ENCODE results near the gene POLR1G. TPM values are rescaled to one million over a fixed set of nuclear protein-coding genes. Genes with fewer than 3 reads are reported as not detected.
"Not testable (repeated sequence)": the region's sequence is repeated elsewhere in the genome, so short reads cannot be mapped to it uniquely, and the experiment has no call there.

Gene POLR1G
- total RNA-seq, 1 donor from 2014 or later, result 7.3 TPM

- H3K4me3 Mint-ChIP-seq (ENCODE audit: unreplicated experiment), result no peak overlapping the region
- peaks cover 14% of the 10 kb centered on the region for H3K36me3 Mint-ChIP-seq (ENCODE audit: low read depth)
- peaks cover 22% of the 10 kb centered on the region for H3K4me1 Mint-ChIP-seq (ENCODE audit: low read depth)
- TF ChIP-seq, protein P1, sequence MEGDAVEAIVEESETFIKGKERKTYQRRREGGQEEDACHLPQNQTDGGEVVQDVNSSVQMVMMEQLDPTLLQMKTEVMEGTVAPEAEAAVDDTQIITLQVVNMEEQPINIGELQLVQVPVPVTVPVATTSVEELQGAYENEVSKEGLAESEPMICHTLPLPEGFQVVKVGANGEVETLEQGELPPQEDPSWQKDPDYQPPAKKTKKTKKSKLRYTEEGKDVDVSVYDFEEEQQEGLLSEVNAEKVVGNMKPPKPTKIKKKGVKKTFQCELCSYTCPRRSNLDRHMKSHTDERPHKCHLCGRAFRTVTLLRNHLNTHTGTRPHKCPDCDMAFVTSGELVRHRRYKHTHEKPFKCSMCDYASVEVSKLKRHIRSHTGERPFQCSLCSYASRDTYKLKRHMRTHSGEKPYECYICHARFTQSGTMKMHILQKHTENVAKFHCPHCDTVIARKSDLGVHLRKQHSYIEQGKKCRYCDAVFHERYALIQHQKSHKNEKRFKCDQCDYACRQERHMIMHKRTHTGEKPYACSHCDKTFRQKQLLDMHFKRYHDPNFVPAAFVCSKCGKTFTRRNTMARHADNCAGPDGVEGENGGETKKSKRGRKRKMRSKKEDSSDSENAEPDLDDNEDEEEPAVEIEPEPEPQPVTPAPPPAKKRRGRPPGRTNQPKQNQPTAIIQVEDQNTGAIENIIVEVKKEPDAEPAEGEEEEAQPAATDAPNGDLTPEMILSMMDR (IDR thresholded peaks at IDR 0.05), result no peak
- no peaks in the 10 kb centered on the region for H3K27me3 Mint-ChIP-seq (ENCODE audit: low read depth)
- no peak for DNase-seq (ENCODE audit: low spot score)
- no peaks in the 10 kb centered on the region for H3K9me3 Mint-ChIP-seq (ENCODE audit: low read depth)
- H3K27ac Mint-ChIP-seq (ENCODE audit: unreplicated experiment), result no peak overlapping the region
Measured at GRCh38 chr19:45408830-45409556, 2.5 kb downstream of the POLR1G start.

- no peaks in the 10 kb centered on the region for H3K27me3 Mint-ChIP-seq (ENCODE audit: low read depth)
- H3K9me3 Mint-ChIP-seq (ENCODE audit: low read depth), result no peaks in the 10 kb centered on the region
- H3K36me3 Mint-ChIP-seq (ENCODE audit: low read depth), result peaks cover 18% of the 10 kb centered on the region
- peaks cover 18% of the 10 kb centered on the region for H3K4me1 Mint-ChIP-seq (ENCODE audit: low read depth)
- no peak overlapping the region for H3K27ac Mint-ChIP-seq (ENCODE audit: unreplicated experiment)
- no peak for DNase-seq (ENCODE audit: low spot score)
- no peak overlapping the region for H3K4me3 Mint-ChIP-seq (ENCODE audit: unreplicated experiment)
- TF ChIP-seq, protein P1 (IDR thresholded peaks at IDR 0.05), result no peak
Measured at GRCh38 chr19:45409557-45409920, 3.1 kb downstream of the POLR1G start.

- Mint-ChIP-seq H3K36me3 (ENCODE audit: low read depth) (peaks cover 19% of the 10 kb centered on the region), H3K4me1 (ENCODE audit: low read depth) (peaks cover 18% of the 10 kb centered on the region)
- DNase-seq (ENCODE audit: low spot score); H3K9me3 Mint-ChIP-seq (ENCODE audit: low read depth); H3K4me3 Mint-ChIP-seq (ENCODE audit: unreplicated experiment); H3K27me3 Mint-ChIP-seq (ENCODE audit: low read depth); H3K27ac Mint-ChIP-seq (ENCODE audit: unreplicated experiment): not testable (repeated sequence)
Measured at GRCh38 chr19:45410330-45410729, 3.9 kb downstream of the POLR1G start.

DNA sequence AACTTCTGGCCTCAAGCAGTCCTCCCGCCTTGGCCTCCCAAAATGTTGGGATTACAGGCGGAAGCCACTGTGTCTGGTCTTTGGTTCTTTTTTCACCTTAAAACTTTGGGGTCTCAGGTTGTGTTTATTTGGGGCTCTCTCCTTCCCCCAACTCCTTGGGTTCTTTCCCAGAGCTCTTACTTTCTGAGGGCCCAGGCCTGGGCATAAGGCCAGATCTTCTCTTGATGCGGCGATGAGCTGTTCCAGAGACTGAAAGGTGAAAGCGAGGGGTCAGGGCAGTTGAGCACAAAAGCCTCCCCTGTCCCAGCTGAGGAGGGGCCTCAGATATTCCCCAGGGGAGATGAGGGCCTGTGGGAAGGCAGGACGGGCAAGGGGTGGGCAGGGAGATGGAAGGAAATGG, 7.1 kb downstream of the POLR1G start:
- Mint-ChIP-seq H3K27ac (ENCODE audit: unreplicated experiment) (no peak overlapping the region), H3K36me3 (ENCODE audit: low read depth) (peaks cover 26% of the 10 kb centered on the region), H3K27me3 (ENCODE audit: low read depth) (no peaks in the 10 kb centered on the region), H3K9me3 (ENCODE audit: low read depth) (no peaks in the 10 kb centered on the region), H3K4me3 (ENCODE audit: unreplicated experiment) (no peak overlapping the region), H3K4me1 (ENCODE audit: low read depth) (peaks cover 14% of the 10 kb centered on the region)
- DNase-seq (ENCODE audit: low spot score), result no peak
- TF ChIP-seq, protein P1 (IDR thresholded peaks at IDR 0.05), result no peak

- H3K9me3 Mint-ChIP-seq (ENCODE audit: low read depth), result no peaks in the 10 kb centered on the region
- no peaks in the 10 kb centered on the region for H3K27me3 Mint-ChIP-seq (ENCODE audit: low read depth)
- H3K4me1 Mint-ChIP-seq (ENCODE audit: low read depth), result peaks cover 14% of the 10 kb centered on the region
- TF ChIP-seq, protein P1 (IDR thresholded peaks at IDR 0.05), result no peak
- no peak for DNase-seq (ENCODE audit: low spot score)
- H3K27ac Mint-ChIP-seq (ENCODE audit: unreplicated experiment), result no peak overlapping the region
- H3K4me3 Mint-ChIP-seq (ENCODE audit: unreplicated experiment), result no peak overlapping the region
- H3K36me3 Mint-ChIP-seq (ENCODE audit: low read depth), result peaks cover 27% of the 10 kb centered on the region
Measured at GRCh38 chr19:45414468-45414867, 8.0 kb downstream of the POLR1G start.

GRCh38 chr19:45417151-45417550, 10.7 kb downstream of the POLR1G start:
- H3K27ac Mint-ChIP-seq (ENCODE audit: unreplicated experiment), result no peak overlapping the region
- H3K4me1 Mint-ChIP-seq (ENCODE audit: low read depth), result peaks cover 18% of the 10 kb centered on the region
- DNase-seq (ENCODE audit: low spot score), result no peak
- TF ChIP-seq, protein P1 (IDR thresholded peaks at IDR 0.05), result no peak
- no peaks in the 10 kb centered on the region for H3K9me3 Mint-ChIP-seq (ENCODE audit: low read depth)
- H3K36me3 Mint-ChIP-seq (ENCODE audit: low read depth), result peaks cover 34% of the 10 kb centered on the region
- no peak overlapping the region for H3K4me3 Mint-ChIP-seq (ENCODE audit: unreplicated experiment)
- H3K27me3 Mint-ChIP-seq (ENCODE audit: low read depth), result no peaks in the 10 kb centered on the region

Measured in chondrocyte (in vitro differentiated cells).